Uterus (tissue), 4 donors: ENCODE measurements around the gene CNOT9. TPM values are rescaled to one million over a fixed set of nuclear protein-coding genes. Genes with fewer than 3 reads are reported as not detected.

Experiments
- DNase-seq, 2 donors: peaks; one replicate each; pipeline ENCODE4 v3.0.0-alpha.2; 2019 to 2020
- H3K27ac ChIP-seq, 2 donors: fragments of 200-600 bp; sonication (generic); 1 replicate in 1 of 2; 2 replicates in 1 of 2; pipeline ENCODE4 v1.5.1; 2016 to 2018
- H3K27me3 ChIP-seq, 2 donors: fragments of 200-600 bp; sonication (generic); one replicate each; pipeline ENCODE4 v1.5.1; 2018 to 2019; ENCODE audit warnings: control low read depth in 1 of 2
- H3K36me3 ChIP-seq, 2 donors: fragments of 200-600 bp; sonication (generic); one replicate each; pipeline ENCODE4 v1.5.1; 2019; ENCODE audit warnings: control low read depth in 1 of 2
- H3K4me1 ChIP-seq, 2 donors: fragments of 200-600 bp; sonication (generic); one replicate each; pipeline ENCODE4 v1.5.1; 2018 to 2019; ENCODE audit warnings: control low read depth in 1 of 2
- H3K4me3 ChIP-seq, 2 donors: fragments of 200-600 bp; sonication (generic); 1 replicate in 1 of 2; 2 replicates in 1 of 2; pipeline ENCODE4 v1.5.1; 2018 to 2019; ENCODE audit warnings: mild to moderate bottlenecking in 1 of 2
- H3K9me3 ChIP-seq, 2 donors: fragments of 200-600 bp; sonication (generic); one replicate each; pipeline ENCODE4 v1.5.1; 2019; ENCODE audit warnings: control low read depth in 1 of 2
- CTCF ChIP-seq, 4 experiments: fragments of 200-600 bp in 2 of 4; fragments of 450-650 bp in 2 of 4; sonication (generic) in 2 of 4; IDR thresholded peaks; one replicate each; pipeline ENCODE4 v1.5.1; 2016 to 2019; ENCODE audit warnings: antibody characterized with exemption in 4 of 4, mild to moderate bottlenecking in 2 of 4, moderate library complexity in 1 of 4
- POLR2A ChIP-seq, 2 donors: fragments of 450-650 bp; IDR thresholded peaks; one replicate each; pipeline ENCODE4 v1.6.1; 2016; ENCODE audit warnings: antibody characterized with exemption in 2 of 2, mild to moderate bottlenecking in 1 of 2, moderate library complexity in 1 of 2
- intact Hi-C: fragments of 100-400 bp; cut with DNase I; formaldehyde crosslinking; loops from one replicate; pipeline ENCODE4 v1.15.1; 2023; ENCODE audit warnings: low total_unique reads
- total RNA-seq, 4 donors: library from RNA; depleted of rRNA in 3 of 4; stranded (reverse); fragments of >200 nt in 3 of 4; gene quantifications; one replicate each; pipeline versions ENCODE4 v1.1.0 to v1.2.4, GENCODE V29; 2014 to 2023
- donor health status: DM: yes; HTN: yes; CAD: no.

The CNOT9 gene
- total RNA-seq, 4 donors from 2014 or later, result 42.1 to 78.2 (median 51.2) TPM

DNA sequence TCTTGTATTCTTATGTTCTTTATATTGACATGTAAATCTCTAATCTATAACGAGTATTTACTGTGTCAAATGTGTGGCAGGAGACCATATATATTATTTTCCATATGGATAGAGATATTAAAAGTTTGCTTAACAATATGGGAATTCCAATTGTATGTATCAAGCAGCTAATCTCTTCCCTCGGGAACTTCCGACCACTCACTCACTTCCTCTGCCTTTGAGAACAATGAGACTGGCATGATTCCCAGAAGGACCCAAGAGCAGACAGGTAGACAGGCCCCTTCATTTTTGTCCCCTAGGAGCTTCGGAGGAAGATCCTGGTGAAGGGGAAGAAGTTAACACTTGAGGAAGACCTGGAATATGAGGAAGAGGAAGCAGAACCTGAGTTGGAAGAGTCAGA is 63.2 kb downstream of the CNOT9 start:
- Histone ChIP-seq H3K36me3 (no peaks in the 10 kb centered on the region), H3K9me3 (no peaks in the 10 kb centered on the region), H3K27me3 (no peaks in the 10 kb centered on the region), H3K4me1 (no peaks in the 10 kb centered on the region), H3K27ac (no peak overlapping the region), H3K4me3 (no peak overlapping the region)
- intact Hi-C loops, result no loop called here
- DNase-seq, result no peak
- no peak for TF ChIP-seq POLR2A (IDR thresholded peaks at IDR 0.05)
- TF ChIP-seq CTCF (IDR thresholded peaks at IDR 0.05), result no peak

GRCh38 chr2:218635719-218636118 is 67.1 kb downstream of the CNOT9 start:
- no peaks in the 10 kb centered on the region for H3K9me3 ChIP-seq
- intact Hi-C loops, result no loop called here
- H3K4me3 ChIP-seq, result no peak overlapping the region
- no peaks in the 10 kb centered on the region for H3K27me3 ChIP-seq
- TF ChIP-seq CTCF (IDR thresholded peaks at IDR 0.05) (no peak), POLR2A (IDR thresholded peaks at IDR 0.05) (no peak)
- no peak for DNase-seq
- no peaks in the 10 kb centered on the region for H3K36me3 ChIP-seq
- no peak overlapping the region for H3K27ac ChIP-seq
- no peaks in the 10 kb centered on the region for H3K4me1 ChIP-seq

DNA sequence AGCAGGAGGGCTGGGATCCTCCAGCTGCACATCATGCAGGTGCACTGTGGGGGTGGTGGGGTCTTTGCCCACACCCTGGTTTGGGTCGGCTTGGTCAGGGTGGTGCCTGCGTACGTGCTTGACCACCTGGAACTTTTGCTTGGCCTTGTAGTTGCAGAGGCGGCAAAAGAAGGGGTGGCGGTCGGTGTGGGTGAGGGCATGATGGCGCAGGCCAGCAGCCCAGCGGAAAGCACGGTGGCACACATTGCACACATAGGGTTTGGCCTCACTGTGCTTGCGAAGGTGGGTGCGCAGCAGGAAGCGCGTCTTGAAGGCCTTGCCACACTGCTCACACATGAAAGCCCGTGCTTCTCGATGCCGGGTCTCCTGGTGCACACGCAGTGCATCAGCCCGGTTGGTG is 69.7 kb downstream of the CNOT9 start:
- Histone ChIP-seq H3K9me3 (no peaks in the 10 kb centered on the region), H3K4me1 (no peaks in the 10 kb centered on the region), H3K36me3 (no peaks in the 10 kb centered on the region), H3K4me3 (no peak overlapping the region), H3K27ac (no peak overlapping the region), H3K27me3 (no peaks in the 10 kb centered on the region)
- intact Hi-C loops, result no loop called here
- TF ChIP-seq POLR2A (IDR thresholded peaks at IDR 0.05) (no peak), CTCF (IDR thresholded peaks at IDR 0.05) (no peak)
- DNase-seq, result no peak

DNA sequence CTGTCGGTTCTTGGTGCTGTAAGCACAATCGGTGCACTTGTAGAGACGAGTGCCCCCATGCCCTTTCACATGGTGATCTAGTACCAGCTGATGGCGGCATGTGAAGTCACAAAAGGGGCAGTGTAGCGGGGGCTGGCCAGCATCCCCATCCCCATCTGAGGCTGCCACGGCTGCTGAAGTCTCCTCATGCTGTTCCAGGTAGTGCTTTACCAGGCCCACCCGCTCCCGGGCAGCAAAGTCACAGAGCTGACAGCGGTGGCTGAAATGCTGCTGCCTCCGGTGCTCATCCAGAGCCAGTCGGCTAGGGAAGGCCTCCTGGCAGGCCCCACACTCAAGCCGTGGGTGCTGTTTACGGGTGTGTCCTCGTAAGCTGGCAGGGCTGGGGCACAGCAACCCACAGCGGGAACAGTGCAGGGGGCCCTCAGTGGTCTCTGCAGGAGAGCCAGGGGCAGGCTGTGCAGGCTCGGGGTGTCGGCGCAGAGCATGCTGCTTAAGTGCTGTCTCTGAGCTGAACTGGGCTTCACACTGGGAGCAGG is 73.5 kb downstream of the CNOT9 start:
- H3K4me1 ChIP-seq, result no peaks in the 10 kb centered on the region
- no peak for DNase-seq
- H3K4me3 ChIP-seq, result no peak overlapping the region
- H3K36me3 ChIP-seq, result no peaks in the 10 kb centered on the region
- H3K27ac ChIP-seq, result no peak overlapping the region
- intact Hi-C loops, result no loop called here
- no peak for TF ChIP-seq POLR2A (IDR thresholded peaks at IDR 0.05)
- no peak for TF ChIP-seq CTCF (IDR thresholded peaks at IDR 0.05)
- H3K9me3 ChIP-seq, result no peaks in the 10 kb centered on the region
- H3K27me3 ChIP-seq, result no peaks in the 10 kb centered on the region

GRCh38 chr2:218642786-218643185 is 74.1 kb downstream of the CNOT9 start:
- intact Hi-C loops, result no loop called here
- Histone ChIP-seq H3K4me1 (no peaks in the 10 kb centered on the region), H3K27me3 (no peaks in the 10 kb centered on the region), H3K27ac (no peak overlapping the region), H3K4me3 (no peak overlapping the region), H3K9me3 (no peaks in the 10 kb centered on the region), H3K36me3 (no peaks in the 10 kb centered on the region)
- TF ChIP-seq POLR2A (IDR thresholded peaks at IDR 0.05) (no peak), CTCF (IDR thresholded peaks at IDR 0.05) (no peak)
- DNase-seq, result no peak
